HEK293 (cell line): ENCODE measurements around the gene STAC.
"Not testable (repeated sequence)": the region's sequence is repeated elsewhere in the genome, so short reads cannot be mapped to it uniquely, and the experiment has no call there.

Experiments used
- CTCF ChIA-PET: fragments of 350-600 bp; formaldehyde crosslinking; extraction: SDS; loops from one replicate; lab custom pipeline; 2021; ENCODE audit warnings: antibody characterized with exemption; lab: Yijun Ruan, JAX
- POLR2A ChIA-PET: fragments of 300-600 bp; formaldehyde crosslinking; extraction: SDS; loops from one replicate; lab custom pipeline; 2020; ENCODE audit warnings: antibody characterized with exemption, inconsistent platforms; lab: Yijun Ruan, JAX
- H3K27ac ChIP-seq: fragments of 200-500 bp; sonication (Bioruptor generic); 2 replicates; pipeline ENCODE4 v1.5.1; 2014; ENCODE audit warnings: low read depth, low read length, control low read depth, inconsistent platforms; ENCODE audit errors: extremely low read depth
- H3K36me3 ChIP-seq, 2 experiments: fragments of 200-500 bp in 1 of 2; sonication (Bioruptor generic) in 1 of 2; 1 replicate in 1 of 2; 2 replicates in 1 of 2; pipeline ENCODE4 v1.5.1; 2014 to 2017; ENCODE audit warnings: inconsistent platforms in 2 of 2, low read length in 2 of 2; ENCODE audit not compliant: control insufficient read depth in 2 of 2, insufficient read depth in 1 of 2
- H3K4me1 ChIP-seq: fragments of 200-500 bp; sonication (Bioruptor generic); 2 replicates; pipeline ENCODE4 v1.5.1; 2014; ENCODE audit warnings: mild to moderate bottlenecking, low read length, inconsistent platforms; ENCODE audit not compliant: control insufficient read depth, insufficient read depth
- H3K4me3 ChIP-seq: 2 replicates; pipeline ENCODE4 v1.5.1; 2011; ENCODE audit warnings: low read depth, mild to moderate bottlenecking, control low read depth, low read length, moderate library complexity
- H3K9me3 ChIP-seq: fragments of 200-500 bp; sonication (Bioruptor generic); 2 replicates; pipeline ENCODE4 v1.5.1; 2014; ENCODE audit warnings: low read depth, low read length, inconsistent platforms; ENCODE audit not compliant: control insufficient read depth, insufficient read depth
- AEBP2 ChIP-seq: fragments of 450-650 bp; formaldehyde crosslinking; IDR thresholded peaks from 2 replicates; pipeline ENCODE4 v1.5.1; 2016; ENCODE audit warnings: missing biosample characterization, missing genetic modification characterization, borderline replicate concordance
- ATF2 ChIP-seq: fragments of 450-650 bp; formaldehyde crosslinking; IDR thresholded peaks from 2 replicates; pipeline ENCODE4 v1.5.1; 2016; ENCODE audit warnings: missing biosample characterization, missing genetic modification characterization, low read depth
- GLI4 ChIP-seq: fragments of 450-650 bp; formaldehyde crosslinking; IDR thresholded peaks from 2 replicates; pipeline ENCODE4 v1.5.1; 2016; ENCODE audit warnings: missing biosample characterization, missing genetic modification characterization
- GLIS2 ChIP-seq: fragments of 450-650 bp; formaldehyde crosslinking; IDR thresholded peaks from 2 replicates; pipeline ENCODE4 v1.5.1; 2016; ENCODE audit warnings: missing biosample characterization, missing genetic modification characterization
- MEIS1 ChIP-seq: sonication (generic); formaldehyde crosslinking; IDR thresholded peaks from 2 replicates; pipeline ENCODE4 v1.8.1; 2022; ENCODE audit warnings: missing genetic modification reagents, mild to moderate bottlenecking, borderline replicate concordance
- TCF7L2 ChIP-seq: IDR thresholded peaks from 2 replicates; pipeline ENCODE4 v1.6.1; 2011; ENCODE audit warnings: low read depth, mild to moderate bottlenecking, inconsistent platforms, low read length, moderate library complexity, borderline replicate concordance
- YY1 ChIP-seq: fragments of 450-650 bp; formaldehyde crosslinking; IDR thresholded peaks from 2 replicates; pipeline ENCODE4 v1.5.1; 2018; ENCODE audit warnings: missing biosample characterization, missing genetic modification characterization
- ZNF175 ChIP-seq: fragments of 450-650 bp; formaldehyde crosslinking; IDR thresholded peaks from 2 replicates; pipeline ENCODE4 v1.5.1; 2016; ENCODE audit warnings: missing biosample characterization, missing genetic modification characterization
- ZNF184 ChIP-seq: fragments of 450-650 bp; IDR thresholded peaks from 2 replicates; pipeline ENCODE4 v1.5.1; 2018; ENCODE audit warnings: missing biosample characterization, mild to moderate bottlenecking, missing genetic modification characterization
- ZNF214 ChIP-seq: fragments of 450-650 bp; formaldehyde crosslinking; IDR thresholded peaks from 2 replicates; pipeline ENCODE4 v1.5.1; 2017; ENCODE audit warnings: missing biosample characterization, mild to moderate bottlenecking, missing genetic modification characterization, borderline replicate concordance
- ZNF248 ChIP-seq: fragments of 450-650 bp; formaldehyde crosslinking; IDR thresholded peaks from 2 replicates; pipeline ENCODE4 v1.5.1; 2017; ENCODE audit warnings: missing biosample characterization, missing genetic modification characterization
- ZNF513 ChIP-seq: fragments of 450-650 bp; IDR thresholded peaks from 2 replicates; pipeline ENCODE4 v1.5.1; 2018; ENCODE audit warnings: missing biosample characterization, missing genetic modification characterization
- ZNF514 ChIP-seq: fragments of 450-650 bp; formaldehyde crosslinking; IDR thresholded peaks from 2 replicates; pipeline ENCODE4 v1.5.1; 2016; ENCODE audit warnings: missing biosample characterization, missing genetic modification characterization
- ZNF558 ChIP-seq: fragments of 450-650 bp; formaldehyde crosslinking; IDR thresholded peaks from 2 replicates; pipeline ENCODE4 v1.5.1; 2016; ENCODE audit warnings: missing biosample characterization, missing genetic modification characterization
- ZNF610 ChIP-seq: fragments of 450-650 bp; formaldehyde crosslinking; IDR thresholded peaks from 2 replicates; pipeline ENCODE4 v1.5.1; 2016; ENCODE audit warnings: missing biosample characterization, missing genetic modification characterization, borderline replicate concordance
- ZNF623 ChIP-seq: fragments of 450-650 bp; formaldehyde crosslinking; IDR thresholded peaks from 2 replicates; pipeline ENCODE4 v1.5.1; 2016; ENCODE audit warnings: missing biosample characterization, missing genetic modification characterization
- ZNF660 ChIP-seq: fragments of 450-650 bp; IDR thresholded peaks from 2 replicates; pipeline ENCODE4 v1.5.1; 2018; ENCODE audit warnings: missing biosample characterization, mild to moderate bottlenecking, missing genetic modification characterization
- ZNF785 ChIP-seq: fragments of 450-650 bp; formaldehyde crosslinking; IDR thresholded peaks from 2 replicates; pipeline ENCODE4 v1.5.1; 2016; ENCODE audit warnings: missing biosample characterization, missing genetic modification characterization
- ZSCAN23 ChIP-seq: fragments of 450-650 bp; formaldehyde crosslinking; IDR thresholded peaks from 2 replicates; pipeline ENCODE4 v1.5.1; 2016; ENCODE audit warnings: missing biosample characterization, missing genetic modification characterization
- TF ChIP-seq, protein P1 (sequence below): fragments of 450-650 bp; formaldehyde crosslinking; IDR thresholded peaks from 2 replicates; pipeline ENCODE4 v1.5.1; 2017; ENCODE audit warnings: missing biosample characterization, missing genetic modification characterization

STAC gene

GRCh38 chr3:36447061-36447460 is 66.8 kb downstream of the STAC start:
- ChIA-PET POLR2A (no interaction called here), CTCF (no interaction called here)
- TF ChIP-seq ZNF514 (tag by site-specific recombination) (no peak), ZNF785 (no peak)

GRCh38 chr3:36451816-36452215 is 71.5 kb downstream of the STAC start:
- Histone ChIP-seq H3K27ac (no peak overlapping the region), H3K9me3 (no peaks in the 10 kb centered on the region), H3K36me3 (no peaks in the 10 kb centered on the region), H3K4me1 (no peaks in the 10 kb centered on the region), H3K4me3 (no peak overlapping the region)
- POLR2A ChIA-PET = no interaction called here
- TF ChIP-seq GLI4 (no peak), ZNF558 (tag by site-specific recombination) (no peak), ATF2 (tag by site-specific recombination) (no peak), ZNF660 (tag by site-specific recombination) (no peak), ZNF513 (tag by site-specific recombination) (no peak), ZNF175 (no peak)
- CTCF ChIA-PET = interaction anchor here (0.6 to 1.0 kb wide), 2 partner anchors 10 to 305 kb away, joined by 3 read pairs; no protein-coding TSS in a partner anchor

More at GRCh38 chr3:36447061-36447460, 66.8 kb downstream of the STAC start:
- no peak overlapping the region for H3K4me3 ChIP-seq
- no peak overlapping the region for H3K27ac ChIP-seq
- H3K4me1 ChIP-seq = no peaks in the 10 kb centered on the region
- H3K9me3 ChIP-seq = no peaks in the 10 kb centered on the region
- no peaks in the 10 kb centered on the region for H3K36me3 ChIP-seq

- CTCF ChIA-PET, H3K4me1 ChIP-seq, H3K9me3 ChIP-seq, H3K4me3 ChIP-seq, H3K27ac ChIP-seq, POLR2A ChIA-PET, H3K36me3 ChIP-seq: not testable (repeated sequence)
Observed at GRCh38 chr3:36453213-36453612, 72.9 kb downstream of the STAC start.

DNA sequence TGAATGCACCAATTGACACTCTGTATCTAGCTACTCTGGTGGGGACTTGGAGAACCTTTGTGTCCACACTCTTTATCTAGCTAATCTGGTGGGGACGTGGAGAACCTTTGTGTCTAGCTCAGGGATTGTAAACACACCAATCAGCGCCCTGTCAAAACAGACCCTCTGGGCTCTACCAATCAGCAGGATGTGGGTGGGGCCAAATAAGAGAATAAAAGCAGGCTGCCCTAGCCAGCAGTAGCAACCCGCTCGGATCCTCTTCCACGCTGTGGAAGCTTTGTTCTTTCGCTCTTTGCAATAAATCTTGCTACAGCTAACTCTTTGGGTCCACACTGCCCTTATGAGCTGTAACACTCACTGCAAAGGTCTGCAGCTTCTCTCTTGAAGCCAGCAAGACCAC is 73.6 kb downstream of the STAC start:
- H3K36me3 ChIP-seq, H3K4me3 ChIP-seq, CTCF ChIA-PET, H3K27ac ChIP-seq, H3K9me3 ChIP-seq, POLR2A ChIA-PET, H3K4me1 ChIP-seq: not testable (repeated sequence)

GRCh38 chr3:36455406-36455805 is 75.1 kb downstream of the STAC start:
- H3K4me1 ChIP-seq = no peaks in the 10 kb centered on the region
- POLR2A ChIA-PET = interaction anchor here (0.7 kb wide), 1 partner anchor 19 kb away, joined by 4 read pairs; no protein-coding TSS in a partner anchor
- TF ChIP-seq, protein P1, sequence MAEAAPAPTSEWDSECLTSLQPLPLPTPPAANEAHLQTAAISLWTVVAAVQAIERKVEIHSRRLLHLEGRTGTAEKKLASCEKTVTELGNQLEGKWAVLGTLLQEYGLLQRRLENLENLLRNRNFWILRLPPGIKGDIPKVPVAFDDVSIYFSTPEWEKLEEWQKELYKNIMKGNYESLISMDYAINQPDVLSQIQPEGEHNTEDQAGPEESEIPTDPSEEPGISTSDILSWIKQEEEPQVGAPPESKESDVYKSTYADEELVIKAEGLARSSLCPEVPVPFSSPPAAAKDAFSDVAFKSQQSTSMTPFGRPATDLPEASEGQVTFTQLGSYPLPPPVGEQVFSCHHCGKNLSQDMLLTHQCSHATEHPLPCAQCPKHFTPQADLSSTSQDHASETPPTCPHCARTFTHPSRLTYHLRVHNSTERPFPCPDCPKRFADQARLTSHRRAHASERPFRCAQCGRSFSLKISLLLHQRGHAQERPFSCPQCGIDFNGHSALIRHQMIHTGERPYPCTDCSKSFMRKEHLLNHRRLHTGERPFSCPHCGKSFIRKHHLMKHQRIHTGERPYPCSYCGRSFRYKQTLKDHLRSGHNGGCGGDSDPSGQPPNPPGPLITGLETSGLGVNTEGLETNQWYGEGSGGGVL (tag by site-specific recombination) = no peak
- TF ChIP-seq ZNF248 (tag by site-specific recombination) (no peak), AEBP2 (no peak), ZNF610 (no peak), GLIS2 (tag by site-specific recombination) (no peak), ZNF214 (no peak), TCF7L2 (no peak), ZNF184 (tag by site-specific recombination) (no peak), ZSCAN23 (tag by site-specific recombination) (no peak), ZNF623 (tag by site-specific recombination) (no peak), YY1 (tag by site-specific recombination) (no peak), MEIS1 (no peak)

More at GRCh38 chr3:36455406-36455805, 75.1 kb downstream of the STAC start:
- no peak overlapping the region for H3K27ac ChIP-seq
- CTCF ChIA-PET = interaction anchor here (0.7 kb wide), 1 partner anchor 326 kb away, joined by 3 read pairs; no protein-coding TSS in a partner anchor
- no peaks in the 10 kb centered on the region for H3K9me3 ChIP-seq
- no peaks in the 10 kb centered on the region for H3K36me3 ChIP-seq
- no peak overlapping the region for H3K4me3 ChIP-seq
